Liver (tissue), 9 donors: ENCODE measurements around the gene CPLX1. TPM values are rescaled to one million over a fixed set of nuclear protein-coding genes. Genes with fewer than 3 reads are reported as not detected.

ENCODE experiments used
- DNase-seq: peaks from one replicate; pipeline ENCODE4 v3.0.0-alpha.2; 2017; ENCODE audit warnings: low spot score
- H3K27ac ChIP-seq, 2 donors: one replicate each; pipeline ENCODE4 v1.7.0; 2013; ENCODE audit warnings: inconsistent platforms in 2 of 2, low read length in 2 of 2, control low read depth in 1 of 2, low read depth in 1 of 2, mild to moderate bottlenecking in 1 of 2
- H3K27me3 ChIP-seq, 4 donors: one replicate each; pipeline versions ENCODE4 v1.6.1 to v1.7.0; 2013; ENCODE audit warnings: low read length in 3 of 4, inconsistent platforms in 1 of 4, mild to moderate bottlenecking in 1 of 4, moderate library complexity in 1 of 4; ENCODE audit not compliant: control insufficient read depth in 4 of 4, insufficient read depth in 4 of 4
- H3K36me3 ChIP-seq, 4 donors: one replicate each; pipeline versions ENCODE4 v1.6.1 to v1.7.0; 2013; ENCODE audit warnings: low read length in 3 of 4, mild to moderate bottlenecking in 3 of 4, low read depth in 1 of 4, moderate library complexity in 1 of 4; ENCODE audit not compliant: control insufficient read depth in 4 of 4, insufficient read depth in 3 of 4
- H3K4me1 ChIP-seq, 4 donors: one replicate each; pipeline versions ENCODE4 v1.6.1 to v1.7.0; 2013; ENCODE audit warnings: low read length in 3 of 4, mild to moderate bottlenecking in 3 of 4, moderate library complexity in 1 of 4; ENCODE audit not compliant: control insufficient read depth in 4 of 4, insufficient read depth in 4 of 4
- H3K4me3 ChIP-seq, 3 donors: one replicate each; pipeline versions ENCODE4 v1.6.1 to v1.7.0; 2013; ENCODE audit warnings: low read length in 3 of 3, control low read depth in 1 of 3, low read depth in 1 of 3, mild to moderate bottlenecking in 1 of 3
- H3K9ac ChIP-seq, 2 donors: one replicate each; pipeline ENCODE4 v1.7.0; 2013; ENCODE audit warnings: low read length in 2 of 2, mild to moderate bottlenecking in 2 of 2, moderate library complexity in 2 of 2, control low read depth in 1 of 2, low read depth in 1 of 2
- H3K9me3 ChIP-seq, 4 donors: one replicate each; pipeline versions ENCODE4 v1.6.1 to v1.7.0; 2013; ENCODE audit warnings: low read length in 3 of 4; ENCODE audit not compliant: control insufficient read depth in 4 of 4
- FOXA1 ChIP-seq: IDR thresholded peaks from 2 replicates; pipeline ENCODE4 v1.6.1; 2016; ENCODE audit warnings: antibody characterized with exemption
- GABPA ChIP-seq, 2 donors: IDR thresholded peaks in 1 of 2; conservative IDR thresholded peaks in 1 of 2; 2 replicates each; pipeline ENCODE4 v1.6.1; 2016; ENCODE audit warnings: antibody characterized with exemption in 2 of 2, mild to moderate bottlenecking in 1 of 2, moderate library complexity in 1 of 2
- HNF4A ChIP-seq, 2 donors: conservative IDR thresholded peaks; 2 replicates each; pipeline ENCODE4 v1.6.1; 2016; ENCODE audit warnings: antibody characterized with exemption in 2 of 2, mild to moderate bottlenecking in 2 of 2
- HNF4G ChIP-seq: IDR thresholded peaks from 2 replicates; pipeline ENCODE4 v1.6.1; 2016; ENCODE audit warnings: antibody characterized with exemption
- JUND ChIP-seq, 2 donors: IDR thresholded peaks; 2 replicates each; pipeline ENCODE4 v1.6.1; 2016; ENCODE audit warnings: antibody characterized with exemption in 2 of 2
- NR2F2 ChIP-seq: IDR thresholded peaks from 2 replicates; pipeline ENCODE4 v1.6.1; 2016; ENCODE audit warnings: antibody characterized with exemption
- RAD21 ChIP-seq, 2 donors: IDR thresholded peaks; 2 replicates each; pipeline ENCODE4 v1.6.1; 2016; ENCODE audit warnings: antibody characterized with exemption in 2 of 2, mild to moderate bottlenecking in 2 of 2
- RXRA ChIP-seq, 2 donors: IDR thresholded peaks; 2 replicates each; pipeline ENCODE4 v1.6.1; 2017 to 2018; ENCODE audit warnings: antibody characterized with exemption in 2 of 2, mild to moderate bottlenecking in 1 of 2
- SP1 ChIP-seq: IDR thresholded peaks from 2 replicates; pipeline ENCODE4 v1.6.1; 2018; ENCODE audit warnings: antibody characterized with exemption, mild to moderate bottlenecking
- TAF1 ChIP-seq: conservative IDR thresholded peaks from 2 replicates; pipeline ENCODE4 v1.6.1; 2016; ENCODE audit warnings: antibody characterized with exemption, mild to moderate bottlenecking
- YY1 ChIP-seq: IDR thresholded peaks from 2 replicates; pipeline ENCODE4 v1.6.1; 2016; ENCODE audit warnings: antibody characterized with exemption, mild to moderate bottlenecking
- WGBS: extraction: QIAGEN DNeasy Blood & Tissue Kit; methylation state at CpG from one replicate; pipeline ENCODE4 v1.1.7; 2013; 5-methylcytosine and 5-hydroxymethylcytosine counted together
- polyA plus RNA-seq, 2 donors: library from polyadenylated mRNA; stranded (reverse) in 1 of 2; unstranded in 1 of 2; fragments of 200-250 nt in 1 of 2; fragments of >200 nt in 1 of 2; fragmentation: Nextera tagmentation in 1 of 2; extraction: Ambion mirVana in 1 of 2; gene quantifications; one replicate each; pipeline versions ENCODE4 v1.2.1 to v1.2.3, GENCODE V29; 2013 to 2015
- total RNA-seq, 2 donors: library from RNA; depleted of rRNA; stranded (reverse); fragments of >200 nt; gene quantifications; one replicate each; pipeline ENCODE4 v1.2.3, GENCODE V29; 2014
- TF ChIP-seq, protein P1 (sequence below): IDR thresholded peaks from 2 replicates; pipeline ENCODE4 v1.6.1; 2016; ENCODE audit warnings: antibody characterized with exemption
- TF ChIP-seq, protein P2 (sequence below): IDR thresholded peaks from 2 replicates; pipeline ENCODE4 v1.6.1; 2016; ENCODE audit warnings: antibody characterized with exemption
- TF ChIP-seq, protein P3 (sequence below): fragments of 150-350 bp; IDR thresholded peaks from 2 replicates; pipeline ENCODE4 v1.5.1; 2017; ENCODE audit warnings: improper control_type of control experiment, low read depth, low read length; ENCODE audit not compliant: missing input control
- TF ChIP-seq, protein P4 (sequence below): IDR thresholded peaks from 2 replicates; pipeline ENCODE4 v1.6.1; 2016; ENCODE audit warnings: antibody characterized with exemption, mild to moderate bottlenecking
- TF ChIP-seq, protein P5 (sequence below): IDR thresholded peaks from 2 replicates; pipeline ENCODE4 v1.6.1; 2016; ENCODE audit warnings: antibody characterized with exemption
- donor health status: healthy.
- donor health status: healthy.
- donor health status: healthy.
- donor health status: healthy.
- donor health status: healthy.

CPLX1 gene
- total and polyA plus RNA-seq, 4 donors, result 0.14 to 2.8 (median 0.80) TPM

DNA sequence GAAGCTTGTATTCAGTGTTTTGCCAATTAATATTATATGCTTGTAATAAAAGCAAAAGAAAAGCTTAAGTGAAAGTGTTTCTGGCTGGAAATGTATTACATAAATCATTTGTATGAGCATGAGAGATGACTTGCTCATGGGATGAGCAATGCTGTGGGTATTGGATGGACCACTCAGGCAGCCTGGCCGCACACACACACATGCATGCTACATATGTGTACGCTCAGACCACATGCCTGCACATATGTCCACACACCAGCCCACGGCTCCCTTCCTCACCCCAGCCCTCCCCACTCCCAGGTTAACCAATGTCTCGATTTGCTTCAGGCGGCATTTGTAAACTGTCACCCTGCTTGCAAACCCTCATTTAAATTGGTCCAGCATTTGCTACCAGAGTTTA, 55.9 kb downstream of the CPLX1 start:
- TF ChIP-seq HNF4G (no peak), NR2F2 (no peak), HNF4A (conservative IDR thresholded peaks at IDR 0.05) (no peak), FOXA1 (no peak), JUND (IDR thresholded peaks at IDR 0.05) (no peak), YY1 (no peak), SP1 (no peak), GABPA (IDR thresholded peaks at IDR 0.05 in 1 of 2, conservative IDR thresholded peaks at IDR 0.05 in 1 of 2) (no peak), RAD21 (IDR thresholded peaks at IDR 0.05) (no peak), RXRA (IDR thresholded peaks at IDR 0.05) (no peak), TAF1 (no peak)
- TF ChIP-seq, protein P1, sequence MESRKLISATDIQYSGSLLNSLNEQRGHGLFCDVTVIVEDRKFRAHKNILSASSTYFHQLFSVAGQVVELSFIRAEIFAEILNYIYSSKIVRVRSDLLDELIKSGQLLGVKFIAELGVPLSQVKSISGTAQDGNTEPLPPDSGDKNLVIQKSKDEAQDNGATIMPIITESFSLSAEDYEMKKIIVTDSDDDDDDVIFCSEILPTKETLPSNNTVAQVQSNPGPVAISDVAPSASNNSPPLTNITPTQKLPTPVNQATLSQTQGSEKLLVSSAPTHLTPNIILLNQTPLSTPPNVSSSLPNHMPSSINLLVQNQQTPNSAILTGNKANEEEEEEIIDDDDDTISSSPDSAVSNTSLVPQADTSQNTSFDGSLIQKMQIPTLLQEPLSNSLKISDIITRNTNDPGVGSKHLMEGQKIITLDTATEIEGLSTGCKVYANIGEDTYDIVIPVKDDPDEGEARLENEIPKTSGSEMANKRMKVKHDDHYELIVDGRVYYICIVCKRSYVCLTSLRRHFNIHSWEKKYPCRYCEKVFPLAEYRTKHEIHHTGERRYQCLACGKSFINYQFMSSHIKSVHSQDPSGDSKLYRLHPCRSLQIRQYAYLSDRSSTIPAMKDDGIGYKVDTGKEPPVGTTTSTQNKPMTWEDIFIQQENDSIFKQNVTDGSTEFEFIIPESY, result no peak
- TF ChIP-seq, protein P2, sequence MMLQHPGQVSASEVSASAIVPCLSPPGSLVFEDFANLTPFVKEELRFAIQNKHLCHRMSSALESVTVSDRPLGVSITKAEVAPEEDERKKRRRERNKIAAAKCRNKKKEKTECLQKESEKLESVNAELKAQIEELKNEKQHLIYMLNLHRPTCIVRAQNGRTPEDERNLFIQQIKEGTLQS, result no peak
- TF ChIP-seq, protein P3, sequence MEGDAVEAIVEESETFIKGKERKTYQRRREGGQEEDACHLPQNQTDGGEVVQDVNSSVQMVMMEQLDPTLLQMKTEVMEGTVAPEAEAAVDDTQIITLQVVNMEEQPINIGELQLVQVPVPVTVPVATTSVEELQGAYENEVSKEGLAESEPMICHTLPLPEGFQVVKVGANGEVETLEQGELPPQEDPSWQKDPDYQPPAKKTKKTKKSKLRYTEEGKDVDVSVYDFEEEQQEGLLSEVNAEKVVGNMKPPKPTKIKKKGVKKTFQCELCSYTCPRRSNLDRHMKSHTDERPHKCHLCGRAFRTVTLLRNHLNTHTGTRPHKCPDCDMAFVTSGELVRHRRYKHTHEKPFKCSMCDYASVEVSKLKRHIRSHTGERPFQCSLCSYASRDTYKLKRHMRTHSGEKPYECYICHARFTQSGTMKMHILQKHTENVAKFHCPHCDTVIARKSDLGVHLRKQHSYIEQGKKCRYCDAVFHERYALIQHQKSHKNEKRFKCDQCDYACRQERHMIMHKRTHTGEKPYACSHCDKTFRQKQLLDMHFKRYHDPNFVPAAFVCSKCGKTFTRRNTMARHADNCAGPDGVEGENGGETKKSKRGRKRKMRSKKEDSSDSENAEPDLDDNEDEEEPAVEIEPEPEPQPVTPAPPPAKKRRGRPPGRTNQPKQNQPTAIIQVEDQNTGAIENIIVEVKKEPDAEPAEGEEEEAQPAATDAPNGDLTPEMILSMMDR, result no peak
- TF ChIP-seq, protein P4, sequence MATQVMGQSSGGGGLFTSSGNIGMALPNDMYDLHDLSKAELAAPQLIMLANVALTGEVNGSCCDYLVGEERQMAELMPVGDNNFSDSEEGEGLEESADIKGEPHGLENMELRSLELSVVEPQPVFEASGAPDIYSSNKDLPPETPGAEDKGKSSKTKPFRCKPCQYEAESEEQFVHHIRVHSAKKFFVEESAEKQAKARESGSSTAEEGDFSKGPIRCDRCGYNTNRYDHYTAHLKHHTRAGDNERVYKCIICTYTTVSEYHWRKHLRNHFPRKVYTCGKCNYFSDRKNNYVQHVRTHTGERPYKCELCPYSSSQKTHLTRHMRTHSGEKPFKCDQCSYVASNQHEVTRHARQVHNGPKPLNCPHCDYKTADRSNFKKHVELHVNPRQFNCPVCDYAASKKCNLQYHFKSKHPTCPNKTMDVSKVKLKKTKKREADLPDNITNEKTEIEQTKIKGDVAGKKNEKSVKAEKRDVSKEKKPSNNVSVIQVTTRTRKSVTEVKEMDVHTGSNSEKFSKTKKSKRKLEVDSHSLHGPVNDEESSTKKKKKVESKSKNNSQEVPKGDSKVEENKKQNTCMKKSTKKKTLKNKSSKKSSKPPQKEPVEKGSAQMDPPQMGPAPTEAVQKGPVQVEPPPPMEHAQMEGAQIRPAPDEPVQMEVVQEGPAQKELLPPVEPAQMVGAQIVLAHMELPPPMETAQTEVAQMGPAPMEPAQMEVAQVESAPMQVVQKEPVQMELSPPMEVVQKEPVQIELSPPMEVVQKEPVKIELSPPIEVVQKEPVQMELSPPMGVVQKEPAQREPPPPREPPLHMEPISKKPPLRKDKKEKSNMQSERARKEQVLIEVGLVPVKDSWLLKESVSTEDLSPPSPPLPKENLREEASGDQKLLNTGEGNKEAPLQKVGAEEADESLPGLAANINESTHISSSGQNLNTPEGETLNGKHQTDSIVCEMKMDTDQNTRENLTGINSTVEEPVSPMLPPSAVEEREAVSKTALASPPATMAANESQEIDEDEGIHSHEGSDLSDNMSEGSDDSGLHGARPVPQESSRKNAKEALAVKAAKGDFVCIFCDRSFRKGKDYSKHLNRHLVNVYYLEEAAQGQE, result no peak
- TF ChIP-seq, protein P5, sequence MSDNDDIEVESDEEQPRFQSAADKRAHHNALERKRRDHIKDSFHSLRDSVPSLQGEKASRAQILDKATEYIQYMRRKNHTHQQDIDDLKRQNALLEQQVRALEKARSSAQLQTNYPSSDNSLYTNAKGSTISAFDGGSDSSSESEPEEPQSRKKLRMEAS, result no peak
- Histone ChIP-seq H3K4me3 (no peak overlapping the region), H3K27ac (no peak overlapping the region), H3K9me3 (no peaks in the 10 kb centered on the region), H3K9ac (no peak overlapping the region), H3K36me3 (peaks cover 10 to 32% (median 21%) of the 10 kb centered on the region in 4 donors), H3K27me3 (no peaks in the 10 kb centered on the region), H3K4me1 (peaks cover 3 to 25% (median 8%) of the 10 kb centered on the region in 4 donors)
- no peak for DNase-seq
- 97% methylated on average over 5 of the region's 5 CpGs for WGBS

DNA sequence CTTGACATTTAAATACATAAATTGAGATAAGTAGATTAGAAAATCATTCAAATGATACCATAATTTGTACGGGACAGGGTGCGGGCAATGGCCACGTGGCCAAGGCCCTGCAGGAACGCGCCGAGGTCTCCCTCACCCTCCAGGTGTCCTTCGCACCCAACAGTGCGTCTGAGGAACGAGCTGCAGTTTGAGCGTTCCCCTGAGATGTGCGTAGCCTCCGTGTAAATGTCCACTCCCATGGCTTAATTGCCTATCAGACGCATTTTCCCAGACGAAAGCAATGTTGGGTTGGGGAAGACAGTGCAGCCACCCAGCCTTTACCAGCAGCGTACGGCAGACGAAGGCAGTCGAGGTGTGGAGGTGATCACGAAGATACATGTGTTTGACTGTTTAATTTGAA, 56.4 kb downstream of the CPLX1 start:
- no peaks in the 10 kb centered on the region for H3K9me3 ChIP-seq
- H3K9ac ChIP-seq, result no peak overlapping the region
- H3K27me3 ChIP-seq, result no peaks in the 10 kb centered on the region
- 95% methylated on average over 19 of the region's 19 CpGs for WGBS
- H3K27ac ChIP-seq, result no peak overlapping the region
- no peak overlapping the region for H3K4me3 ChIP-seq
- peaks cover 7 to 31% (median 20%) of the 10 kb centered on the region in 4 donors for H3K36me3 ChIP-seq
- peaks cover 6 to 26% (median 9%) of the 10 kb centered on the region in 4 donors for H3K4me1 ChIP-seq
- DNase-seq, result no peak
- TF ChIP-seq, protein P1, result no peak
- TF ChIP-seq YY1, result no peak
- TF ChIP-seq RXRA (IDR thresholded peaks at IDR 0.05), result no peak
- TF ChIP-seq TAF1, result no peak
- TF ChIP-seq RAD21 (IDR thresholded peaks at IDR 0.05), result no peak
- TF ChIP-seq, protein P4, result no peak
- no peak for TF ChIP-seq GABPA (IDR thresholded peaks at IDR 0.05 in 1 of 2, conservative IDR thresholded peaks at IDR 0.05 in 1 of 2)
- TF ChIP-seq, protein P2, result no peak
